Gastroesophageal sphincter (tissue), 3 donors: ENCODE data around the gene CRELD2.

Experiments
- CTCF ChIP-seq, 4 experiments: fragments of 200-600 bp in 2 of 4; fragments of 450-650 bp in 2 of 4; sonication (generic) in 1 of 4; IDR thresholded peaks; one replicate each; pipeline ENCODE4 v1.5.1; 2017 to 2019; ENCODE audit warnings: antibody characterized with exemption in 4 of 4, mild to moderate bottlenecking in 2 of 4, moderate library complexity in 2 of 4
- EP300 ChIP-seq: sonication (generic); formaldehyde crosslinking; IDR thresholded peaks from one replicate; pipeline ENCODE4 v1.6.1; 2017; ENCODE audit warnings: antibody characterized with exemption, mild to moderate bottlenecking
- POLR2A ChIP-seq, 2 donors: fragments of 450-650 bp; IDR thresholded peaks; one replicate each; pipeline ENCODE4 v1.6.1; 2017; ENCODE audit warnings: antibody characterized with exemption in 2 of 2, mild to moderate bottlenecking in 2 of 2, moderate library complexity in 1 of 2

GRCh38 chr22:49958366-49958921, 40.0 kb downstream of the CRELD2 start:
- TF ChIP-seq CTCF (IDR thresholded peaks at IDR 0.05) (no peak), POLR2A (IDR thresholded peaks at IDR 0.05) (no peak), EP300 (no peak)
